Psoas muscle (tissue), 8 donors: ENCODE results near the gene ZNF618. TPM values are rescaled to one million over a fixed set of nuclear protein-coding genes. Genes with fewer than 3 reads are reported as not detected.

Experiments
- ATAC-seq, 4 donors: fragments of 200-7000 bp; cut with Tn5 transposase; one replicate each; pipeline ENCODE4 v1.9.1; 2020; ENCODE audit warnings: moderate library complexity in 3 of 4, mild to moderate bottlenecking in 2 of 4
- DNase-seq, 2 donors: peaks; one replicate each; pipeline ENCODE4 v3.0.0-alpha.2; 2020
- H3K27ac ChIP-seq: fragments of 200-600 bp; one replicate; pipeline ENCODE4 v1.8.0; 2022
- H3K27me3 ChIP-seq, 3 donors: fragments of 200-600 bp in 1 of 3; one replicate each; pipeline versions ENCODE4 v1.6.1 to v1.8.0; 2013 to 2022; ENCODE audit warnings: low read length in 2 of 3, mild to moderate bottlenecking in 2 of 3, moderate library complexity in 1 of 3; ENCODE audit not compliant: insufficient read depth in 3 of 3
- H3K36me3 ChIP-seq, 2 donors: fragments of 200-600 bp in 1 of 2; one replicate each; pipeline versions ENCODE4 v1.6.1 to v1.8.0; 2013 to 2022; ENCODE audit warnings: low read depth in 1 of 2, mild to moderate bottlenecking in 1 of 2, moderate library complexity in 1 of 2; ENCODE audit not compliant: insufficient read depth in 1 of 2
- H3K4me1 ChIP-seq: fragments of 200-600 bp; one replicate; pipeline ENCODE4 v1.8.0; 2022
- H3K4me3 ChIP-seq: fragments of 200-600 bp; one replicate; pipeline ENCODE4 v1.8.0; 2022; ENCODE audit warnings: mild to moderate bottlenecking
- H3K9me3 ChIP-seq: fragments of 200-600 bp; one replicate; pipeline ENCODE4 v1.8.0; 2022
- WGBS, 3 donors: extraction: QIAGEN DNeasy Blood & Tissue Kit; methylation state at CpG; one replicate each; pipeline versions ENCODE4 v1.1.6 to v1.1.7; 2013; 5-methylcytosine and 5-hydroxymethylcytosine counted together
- intact Hi-C, 2 donors: fragments of 100-400 bp; cut with DNase I; formaldehyde crosslinking; loops; one replicate each; pipeline versions ENCODE4 v1.11.0 to v1.14.2; 2022
- polyA plus RNA-seq, 3 donors: library from polyadenylated mRNA; stranded (reverse); fragments of 200-250 nt; gene quantifications; one replicate each; pipeline ENCODE4 v1.2.3, GENCODE V29; 2013
- total RNA-seq, 4 donors: library from RNA; stranded (reverse); fragmentation: NEBNext Ultra II Directional in 2 of 4; extraction: Animal tissue kit (Norgen Biotek cat#: 25700) in 2 of 4; gene quantifications; one replicate each; pipeline versions ENCODE4 v1.2.1 to v1.2.4, GENCODE V29; 2021 to 2023
- TF ChIP-seq, protein P1 (sequence below): fragments of 200-600 bp; IDR thresholded peaks from one replicate; pipeline ENCODE4 v1.8.0; 2022; ENCODE audit warnings: antibody characterized with exemption
- donor health status: healthy with polysubstance abuse.
- donor health status: DM: no; HTN: no; CAD: no; lungs with moderate emphysema.
- donor health status: Bipolar disorder and iron deficiency.
- donor health status: healthy.
- donor health status: DM: yes; HTN: yes; CAD: no.
- donor health status: DM: no; HTN: no; CAD: no.
- donor health status: DM: no; HTN: no; CAD: no.
- donor health status: DM: yes; HTN: yes; CAD: no.

The ZNF618 gene
- total and polyA plus RNA-seq, 7 donors, result 0.31 to 2.7 (median 1.2) TPM

GRCh38 chr9:114060711-114061110 lies 184.6 kb downstream of the ZNF618 start:
- Histone ChIP-seq H3K27ac (no peak overlapping the region), H3K4me3 (no peak overlapping the region), H3K27me3 (peaks cover 0 to 4% (median 0%) of the 10 kb centered on the region in 3 donors), H3K9me3 (no peaks in the 10 kb centered on the region), H3K36me3 (no peaks in the 10 kb centered on the region), H3K4me1 (peaks cover 11% of the 10 kb centered on the region)
- no peak for ATAC-seq
- TF ChIP-seq, protein P1, sequence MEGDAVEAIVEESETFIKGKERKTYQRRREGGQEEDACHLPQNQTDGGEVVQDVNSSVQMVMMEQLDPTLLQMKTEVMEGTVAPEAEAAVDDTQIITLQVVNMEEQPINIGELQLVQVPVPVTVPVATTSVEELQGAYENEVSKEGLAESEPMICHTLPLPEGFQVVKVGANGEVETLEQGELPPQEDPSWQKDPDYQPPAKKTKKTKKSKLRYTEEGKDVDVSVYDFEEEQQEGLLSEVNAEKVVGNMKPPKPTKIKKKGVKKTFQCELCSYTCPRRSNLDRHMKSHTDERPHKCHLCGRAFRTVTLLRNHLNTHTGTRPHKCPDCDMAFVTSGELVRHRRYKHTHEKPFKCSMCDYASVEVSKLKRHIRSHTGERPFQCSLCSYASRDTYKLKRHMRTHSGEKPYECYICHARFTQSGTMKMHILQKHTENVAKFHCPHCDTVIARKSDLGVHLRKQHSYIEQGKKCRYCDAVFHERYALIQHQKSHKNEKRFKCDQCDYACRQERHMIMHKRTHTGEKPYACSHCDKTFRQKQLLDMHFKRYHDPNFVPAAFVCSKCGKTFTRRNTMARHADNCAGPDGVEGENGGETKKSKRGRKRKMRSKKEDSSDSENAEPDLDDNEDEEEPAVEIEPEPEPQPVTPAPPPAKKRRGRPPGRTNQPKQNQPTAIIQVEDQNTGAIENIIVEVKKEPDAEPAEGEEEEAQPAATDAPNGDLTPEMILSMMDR, result no peak
- 78 to 84% (median 78%) methylated on average over 9 of the region's 9 CpGs for WGBS, 3 donors
- intact Hi-C loops, result no loop called here
- DNase-seq, result no peak

DNA sequence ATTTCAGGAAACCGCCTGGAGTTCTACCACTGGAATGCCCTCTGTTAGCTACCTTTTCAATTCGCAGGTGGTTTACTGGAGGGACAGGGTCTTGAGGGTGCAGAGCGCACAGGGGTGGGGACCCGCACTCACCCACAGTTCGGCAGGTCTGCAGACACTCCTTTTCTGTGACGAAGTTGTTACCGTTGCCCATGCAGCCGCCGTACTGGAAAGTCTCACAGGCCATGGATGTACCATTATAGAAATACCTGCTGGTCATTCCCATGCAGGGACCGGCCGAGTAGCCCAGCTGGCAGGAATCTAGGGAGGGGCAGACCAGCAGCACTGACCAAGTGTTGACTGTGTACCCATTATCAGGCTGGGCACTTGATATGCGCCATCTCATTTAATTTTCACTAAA lies 185.2 kb downstream of the ZNF618 start:
- TF ChIP-seq, protein P1, result no peak
- no peaks in the 10 kb centered on the region for H3K9me3 ChIP-seq

DNA sequence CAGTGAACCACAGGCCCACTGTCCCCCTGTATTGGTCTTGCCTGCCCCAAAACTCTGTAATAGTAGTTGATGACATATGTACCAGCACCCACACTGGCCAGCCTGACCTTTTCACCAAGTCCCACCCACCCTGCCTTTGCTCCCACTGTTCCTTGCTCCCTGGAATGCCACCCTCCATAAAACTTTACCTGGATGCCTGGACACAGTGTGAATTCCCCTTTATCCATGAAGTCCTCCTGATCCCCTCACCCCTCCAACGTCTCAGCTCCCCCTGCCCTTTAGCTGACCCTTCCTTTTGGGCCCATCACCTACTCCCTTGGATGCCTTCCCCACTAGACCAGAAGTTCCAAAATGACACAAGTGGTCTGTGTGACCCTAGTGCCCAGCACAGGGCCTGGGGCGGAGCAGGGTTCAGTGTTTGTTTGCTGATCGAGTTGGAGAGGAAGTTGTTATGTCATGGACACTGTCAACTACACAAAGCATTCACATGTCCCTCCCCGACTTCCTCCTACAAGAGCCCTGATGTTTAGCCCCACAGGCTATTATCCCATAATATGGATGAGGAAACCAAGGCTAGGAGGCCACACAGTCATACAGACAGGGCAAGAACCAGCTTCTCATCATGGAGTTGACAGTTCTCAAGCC lies 185.8 kb downstream of the ZNF618 start:
- intact Hi-C loops, result no loop called here
- H3K27ac ChIP-seq, result no peak overlapping the region
- TF ChIP-seq, protein P1, result no peak
- WGBS, 3 donors, result 77 to 83% (median 80%) methylated on average over 4 of the region's 4 CpGs
- peaks cover 11% of the 10 kb centered on the region for H3K4me1 ChIP-seq
- H3K27me3 ChIP-seq, result peaks cover 0 to 4% (median 0%) of the 10 kb centered on the region in 3 donors
- ATAC-seq (no peak), DNase-seq (no peak)
- H3K9me3 ChIP-seq, result no peaks in the 10 kb centered on the region
- H3K36me3 ChIP-seq, result no peaks in the 10 kb centered on the region
- H3K4me3 ChIP-seq, result no peak overlapping the region

More for the DNA sequence above, 185.2 kb downstream of the ZNF618 start:
- DNase-seq, result no peak
- no peak overlapping the region for H3K27ac ChIP-seq
- peaks cover 11% of the 10 kb centered on the region for H3K4me1 ChIP-seq
- WGBS, 3 donors, result 96 to 98% (median 97%) methylated on average over 12 of the region's 12 CpGs
- H3K36me3 ChIP-seq, result no peaks in the 10 kb centered on the region
- no peak overlapping the region for H3K4me3 ChIP-seq
- H3K27me3 ChIP-seq, result peaks cover 0 to 4% (median 0%) of the 10 kb centered on the region in 3 donors
- intact Hi-C loops, result no loop called here
- ATAC-seq, result no peak

DNA sequence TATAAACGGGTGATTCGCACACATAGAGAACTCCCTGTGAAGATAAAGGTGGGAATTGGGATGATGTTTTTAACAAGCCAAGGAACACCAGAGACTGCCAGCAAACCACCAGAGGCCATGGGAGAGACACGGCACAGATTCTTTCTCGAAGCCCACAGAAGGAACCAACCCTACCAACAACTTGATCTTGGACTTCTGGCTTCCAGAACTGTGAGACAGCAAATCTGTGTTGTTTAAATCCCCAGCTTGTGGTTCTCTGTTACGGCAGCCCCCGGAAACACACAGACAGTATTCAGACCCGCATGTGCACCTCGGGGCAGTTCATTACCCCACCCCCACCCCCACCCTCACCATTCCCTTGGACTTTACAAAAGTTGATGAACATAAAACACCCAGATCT lies 189.2 kb downstream of the ZNF618 start:
- WGBS, 3 donors, result 82 to 85% (median 85%) methylated on average over 8 of the region's 8 CpGs
- Histone ChIP-seq H3K4me3 (no peak overlapping the region), H3K36me3 (no peaks in the 10 kb centered on the region), H3K27me3 (peaks cover 0 to 4% (median 3%) of the 10 kb centered on the region in 3 donors), H3K27ac (no peak overlapping the region), H3K4me1 (no peaks in the 10 kb centered on the region), H3K9me3 (no peaks in the 10 kb centered on the region)
- DNase-seq (no peak), ATAC-seq (no peak)
- intact Hi-C loops, result no loop called here
- TF ChIP-seq, protein P1, result no peak
